GM19239 (cell line): ENCODE results near the gene RMP24.
"Not testable (repeated sequence)": the region's sequence is repeated elsewhere in the genome, so short reads cannot be mapped to it uniquely, and the experiment has no call there.

Source experiments
- DNase-seq: peaks from one replicate; pipeline ENCODE4 v3.0.0; 2011; ENCODE audit warnings: low spot score; ENCODE audit not compliant: insufficient read length
- FAIRE-seq: peaks from 2 replicates; lab custom pipeline; 2011; peaks lifted over from hg19 to GRCh38; lab: Jason Lieb, UNC

The RMP24 gene

GRCh38 chr18:36023336-36023735, 50.9 kb downstream of the RMP24 start:
- DNase-seq (no peak), FAIRE-seq (no peak)

- DNase-seq, FAIRE-seq: not testable (repeated sequence)
Observed at GRCh38 chr18:36024241-36024640, 51.8 kb downstream of the RMP24 start.

GRCh38 chr18:36025025-36025424, 52.5 kb downstream of the RMP24 start:
- no peak for DNase-seq
- peak; percentile 18 for FAIRE-seq

- DNase-seq (no peak), FAIRE-seq (peak; percentile 4)
Observed at GRCh38 chr18:36028859-36029258, 56.4 kb downstream of the RMP24 start.
